ENCODE measurements around the gene SHTN1. TPM values are rescaled to one million over a fixed set of nuclear protein-coding genes. Genes with fewer than 3 reads are reported as not detected.

The SHTN1 gene
- total RNA-seq, 1 donor from 2014 or later: 38.6 TPM

GRCh38 chr10:116907245-116907987 is 97.6 kb downstream of the SHTN1 start:
- H3K27ac Mint-ChIP-seq: peak overlapping the region; percentile 36
- no peaks in the 10 kb centered on the region for H3K9me3 Mint-ChIP-seq
- no peak for TF ChIP-seq CTCF (IDR thresholded peaks at IDR 0.05; ENCODE audit: unreplicated experiment)
- H3K4me1 Mint-ChIP-seq: peaks cover 11% of the 10 kb centered on the region
- H3K27me3 Mint-ChIP-seq (ENCODE audit: low read depth): no peaks in the 10 kb centered on the region
- peaks cover 2% of the 10 kb centered on the region for H3K36me3 Mint-ChIP-seq
- DNase-seq (ENCODE audit: low spot score in 2 of 2, unreplicated experiment in 2 of 2): no peak
- H3K4me3 Mint-ChIP-seq: no peak overlapping the region

- Mint-ChIP-seq H3K36me3 (peaks cover 10% of the 10 kb centered on the region), H3K9me3 (no peaks in the 10 kb centered on the region), H3K4me1 (peaks cover 11% of the 10 kb centered on the region), H3K27ac (no peak overlapping the region), H3K27me3 (ENCODE audit: low read depth) (no peaks in the 10 kb centered on the region), H3K4me3 (no peak overlapping the region)
- TF ChIP-seq CTCF (IDR thresholded peaks at IDR 0.05; ENCODE audit: unreplicated experiment): no peak
- DNase-seq (ENCODE audit: low spot score in 2 of 2, unreplicated experiment in 2 of 2): no peak
Observed at GRCh38 chr10:116905845-116906210, 99.2 kb downstream of the SHTN1 start.

- Mint-ChIP-seq H3K4me1 (peaks cover 17% of the 10 kb centered on the region), H3K9me3 (no peaks in the 10 kb centered on the region), H3K4me3 (no peak overlapping the region), H3K27me3 (ENCODE audit: low read depth) (no peaks in the 10 kb centered on the region), H3K36me3 (peaks cover 11% of the 10 kb centered on the region), H3K27ac (no peak overlapping the region)
- DNase-seq (ENCODE audit: low spot score in 2 of 2, unreplicated experiment in 2 of 2): no peak
- no peak for TF ChIP-seq CTCF (IDR thresholded peaks at IDR 0.05; ENCODE audit: unreplicated experiment)
Observed at GRCh38 chr10:116899626-116900025, 105.4 kb downstream of the SHTN1 start.

GRCh38 chr10:116893686-116894037 is 111.3 kb downstream of the SHTN1 start:
- Mint-ChIP-seq H3K27me3 (ENCODE audit: low read depth) (no peaks in the 10 kb centered on the region), H3K4me3 (peak overlapping the region; percentile 7), H3K27ac (peak overlapping the region; percentile 74), H3K36me3 (no peaks in the 10 kb centered on the region), H3K4me1 (peaks cover 48% of the 10 kb centered on the region), H3K9me3 (no peaks in the 10 kb centered on the region)
- no peak for TF ChIP-seq CTCF (IDR thresholded peaks at IDR 0.05; ENCODE audit: unreplicated experiment)
- no peak for DNase-seq (ENCODE audit: low spot score in 2 of 2, unreplicated experiment in 2 of 2)

GRCh38 chr10:116892907-116893685 is 111.9 kb downstream of the SHTN1 start:
- Mint-ChIP-seq H3K27ac (peak overlapping the region; percentile 74), H3K9me3 (no peaks in the 10 kb centered on the region), H3K4me1 (peaks cover 53% of the 10 kb centered on the region), H3K4me3 (peak overlapping the region; percentile 7), H3K36me3 (no peaks in the 10 kb centered on the region), H3K27me3 (ENCODE audit: low read depth) (no peaks in the 10 kb centered on the region)
- DNase-seq (ENCODE audit: low spot score in 2 of 2, unreplicated experiment in 2 of 2): no peak
- no peak for TF ChIP-seq CTCF (IDR thresholded peaks at IDR 0.05; ENCODE audit: unreplicated experiment)
